HG03521 (cell line): Measurements from ENCODE around the gene MS4A6E.
"Not testable (repeated sequence)": the region's sequence is repeated elsewhere in the genome, so short reads cannot be mapped to it uniquely, and the experiment has no call there.

Experiments
- ATAC-seq: cut with Tn5 transposase; IDR thresholded peaks from one replicate; pipeline ENCODE4 v1.9.1; 2021; ENCODE audit warnings: mild to moderate bottlenecking, moderate library complexity; ENCODE audit not compliant: unreplicated experiment

Gene MS4A6E

DNA sequence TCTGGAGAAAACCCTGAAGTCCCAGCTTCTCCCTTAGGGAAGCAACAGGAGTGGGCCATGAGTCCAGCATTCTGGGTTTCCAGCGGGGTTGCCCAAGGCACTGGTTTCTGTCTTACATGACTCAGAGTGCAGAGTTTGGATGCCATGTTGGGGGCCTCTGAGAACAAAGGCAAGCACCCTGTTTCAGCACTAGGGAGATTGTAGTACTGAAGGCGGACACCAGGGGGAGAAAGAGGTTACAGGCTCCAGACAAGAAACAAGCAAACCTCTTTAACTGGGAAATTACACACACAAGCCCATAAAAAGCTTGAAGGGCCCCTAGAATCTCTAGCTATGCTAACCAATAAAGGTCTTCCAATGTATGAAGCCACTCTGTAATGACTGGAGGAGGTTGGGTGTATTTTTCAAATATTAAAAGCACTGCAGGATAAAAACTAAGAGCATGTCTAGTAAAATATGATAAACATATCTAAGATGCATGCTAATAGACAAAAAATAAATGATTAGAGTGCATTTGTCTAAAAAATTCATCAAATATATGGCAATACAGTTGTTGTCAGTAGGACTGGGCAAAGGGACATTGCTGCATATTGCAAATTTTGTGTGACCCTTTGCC is 7.1 kb downstream of the MS4A6E start:
- no peak for ATAC-seq

DNA sequence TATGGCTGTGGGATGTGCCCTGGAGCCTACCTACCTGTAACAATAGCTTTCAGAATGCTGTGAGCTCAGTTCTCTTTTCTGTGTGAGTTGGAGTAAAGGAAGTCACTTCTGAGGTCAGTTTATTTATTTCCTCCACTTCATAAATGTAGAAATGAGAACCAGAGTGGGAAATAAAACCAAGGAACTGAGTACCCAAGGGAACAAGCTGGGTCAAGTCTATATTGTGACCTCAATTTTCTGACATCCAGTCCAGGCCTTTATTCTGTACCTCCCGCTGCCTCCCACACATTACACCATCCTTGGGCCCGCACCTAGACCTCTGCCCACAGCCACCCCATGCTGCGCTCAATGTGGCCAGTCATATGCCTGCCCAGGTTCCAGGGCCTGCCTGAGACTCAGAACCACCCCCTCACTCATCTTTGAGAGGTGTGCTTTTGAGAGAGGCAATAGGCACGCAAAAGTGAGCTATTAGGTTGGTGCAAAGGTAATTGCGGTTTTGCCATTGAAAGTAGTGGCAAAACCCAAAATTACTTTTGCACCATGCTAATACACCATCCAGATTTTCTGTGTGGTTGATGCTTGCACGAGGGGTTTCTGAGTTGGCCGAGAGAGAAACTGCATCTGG is 9.8 kb downstream of the MS4A6E start:
- ATAC-seq, result no peak

DNA sequence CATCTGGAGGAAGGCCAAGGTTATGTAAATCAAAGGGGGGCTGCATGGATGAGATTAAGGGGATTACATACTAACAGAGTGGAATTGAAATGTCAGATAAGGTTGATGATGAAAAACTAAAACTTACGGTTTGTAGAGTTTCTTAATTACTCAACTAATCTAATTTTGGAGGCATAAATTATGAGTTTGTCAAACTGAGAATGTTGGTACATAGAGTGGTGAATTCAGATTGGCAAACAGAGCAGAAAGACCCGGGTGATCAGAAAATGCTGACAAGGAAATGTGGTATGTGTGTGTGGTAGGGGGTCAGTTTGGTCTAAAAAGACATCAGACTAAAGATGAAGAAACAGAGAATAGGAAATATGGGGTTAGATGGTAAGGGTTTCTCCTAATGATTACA is 11.0 kb downstream of the MS4A6E start:
- ATAC-seq, result no peak

DNA sequence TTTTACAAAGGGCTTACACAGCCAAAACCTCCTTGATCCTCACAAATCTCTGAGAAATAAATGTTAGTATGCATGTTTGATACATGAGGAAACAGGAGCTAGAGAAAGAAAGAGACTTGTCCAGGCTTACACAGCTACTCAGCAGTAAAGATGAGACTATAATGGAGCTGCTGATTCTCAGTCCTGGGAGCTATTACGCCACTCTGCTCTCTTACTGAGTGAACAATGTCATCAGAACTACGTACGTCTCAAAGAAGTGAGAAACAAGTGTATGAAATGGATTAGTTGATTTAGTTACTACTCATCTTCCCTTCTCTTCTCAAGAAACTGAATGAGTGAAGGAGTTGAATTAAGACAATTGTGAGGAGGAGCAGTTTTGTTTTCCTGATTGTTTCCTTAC is 12.3 kb downstream of the MS4A6E start:
- no peak for ATAC-seq

DNA sequence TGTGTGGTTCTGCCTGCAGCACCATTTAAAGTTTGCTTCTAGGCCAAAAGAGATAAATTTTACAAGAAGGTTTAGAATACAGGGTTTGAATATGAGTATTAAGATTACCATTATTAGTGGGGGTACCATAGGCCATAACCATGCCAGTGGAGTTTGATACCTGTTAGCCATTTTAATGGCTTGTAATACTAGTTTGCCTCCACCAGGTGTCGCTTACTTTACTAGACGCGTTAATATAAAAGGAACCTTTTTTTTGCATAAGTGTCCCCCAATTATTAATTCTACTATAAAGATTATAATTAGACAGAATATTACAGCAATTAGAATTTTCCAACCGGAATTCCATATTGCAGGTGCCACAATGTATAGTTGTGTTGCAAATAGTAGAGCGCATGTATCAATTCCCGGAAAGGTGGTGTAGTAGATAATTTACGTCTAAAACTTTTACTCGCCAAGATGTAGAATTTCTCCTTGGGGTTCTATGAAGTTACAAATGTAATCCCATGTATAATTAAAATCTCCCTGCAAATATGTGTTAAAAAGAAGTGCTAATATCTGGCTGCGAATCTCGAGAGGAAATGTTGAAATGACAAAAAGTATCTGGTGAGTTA is 16.1 kb downstream of the MS4A6E start:
- no peak for ATAC-seq

DNA sequence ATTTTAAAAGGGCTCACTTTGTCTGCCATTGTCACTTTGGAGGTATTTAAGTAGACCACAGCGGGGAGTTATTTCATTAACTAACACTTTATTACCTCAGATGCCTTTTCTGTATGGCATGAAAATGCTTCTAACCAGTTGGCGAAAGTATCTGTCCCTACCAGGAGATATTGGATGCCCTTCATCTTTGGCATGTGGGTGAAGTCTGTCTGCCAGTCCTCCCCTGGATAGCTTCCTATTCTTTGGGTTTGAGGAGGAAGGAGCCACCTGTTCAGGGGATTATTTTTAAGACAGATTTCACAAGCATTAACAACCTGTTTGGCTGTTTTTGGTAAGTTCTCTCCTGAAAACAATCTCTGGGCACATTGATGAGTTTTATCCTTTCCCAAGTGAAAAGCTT is 17.1 kb downstream of the MS4A6E start:
- no peak for ATAC-seq

DNA sequence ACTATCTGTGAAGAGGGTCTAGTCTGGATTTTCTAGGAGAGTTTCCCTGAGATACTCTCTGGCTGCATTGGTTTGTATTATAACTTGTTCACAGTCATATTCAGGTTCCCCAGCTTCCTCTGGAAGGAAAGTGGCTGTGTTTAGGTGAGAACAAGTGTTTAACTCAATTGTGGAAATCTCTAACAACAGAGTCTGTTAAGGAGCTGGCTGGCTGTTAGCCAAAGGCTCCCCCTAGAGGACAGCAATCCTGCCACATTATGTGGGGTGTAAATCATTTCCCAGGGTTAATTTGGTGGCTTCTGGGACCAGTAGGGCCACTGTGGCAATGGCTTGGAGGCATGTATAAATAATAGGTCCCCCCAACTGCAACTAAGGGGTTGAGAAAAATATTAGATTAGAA is 18.4 kb downstream of the MS4A6E start:
- no peak for ATAC-seq

DNA sequence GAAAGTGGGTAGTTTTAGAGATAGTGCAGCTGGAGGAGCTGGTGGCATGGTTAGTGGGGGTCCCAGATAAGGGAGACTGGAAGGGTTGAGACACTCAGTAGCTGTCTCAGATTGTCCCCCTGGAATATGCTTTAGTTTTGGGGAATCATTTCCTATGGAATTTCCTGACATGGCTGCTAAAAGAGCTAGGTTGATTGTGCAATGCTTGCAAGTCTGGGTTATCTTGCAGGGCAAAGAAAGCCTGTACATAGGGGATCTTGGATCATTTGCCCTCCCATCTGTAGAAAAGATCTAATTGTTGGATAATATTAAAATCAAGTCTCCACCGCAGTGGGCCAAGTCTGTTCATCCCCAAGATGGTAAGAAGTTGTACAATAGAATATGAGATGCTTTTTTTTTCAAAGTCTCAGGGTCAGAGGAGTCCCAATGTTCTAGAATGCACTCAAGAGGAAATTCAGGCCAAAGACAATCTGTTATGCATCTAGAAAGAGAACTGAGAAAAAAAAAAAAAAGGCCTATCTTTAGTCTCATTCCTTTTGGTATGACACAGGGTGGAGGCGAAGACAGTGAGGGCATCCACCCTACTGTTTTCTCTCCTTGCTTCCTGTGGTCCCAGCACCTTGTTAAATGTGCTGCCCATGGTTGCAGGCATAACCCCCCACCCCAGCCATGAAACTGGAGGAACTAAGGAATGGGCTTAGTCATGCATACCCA is 20.2 kb downstream of the MS4A6E start:
- ATAC-seq, result no peak

DNA sequence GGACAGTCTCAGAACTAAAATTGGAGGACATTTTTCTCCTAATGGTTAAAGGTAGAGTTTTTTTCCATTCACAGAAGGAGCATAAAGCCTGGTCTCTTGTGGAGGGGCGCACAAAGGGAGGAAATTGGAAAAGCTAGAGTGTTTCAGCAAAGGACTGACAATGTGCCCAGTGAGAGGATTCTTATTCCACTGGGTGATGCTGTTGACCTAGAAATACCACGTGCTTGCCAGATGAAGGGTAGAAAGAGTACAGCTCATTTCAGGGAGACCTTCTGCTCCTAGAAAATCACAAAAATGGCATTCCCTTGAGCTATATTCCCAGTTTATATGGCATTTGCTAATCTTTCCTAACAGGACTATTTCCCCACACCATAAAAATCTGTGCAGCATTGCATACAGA is 21.1 kb downstream of the MS4A6E start:
- ATAC-seq, result no peak

DNA sequence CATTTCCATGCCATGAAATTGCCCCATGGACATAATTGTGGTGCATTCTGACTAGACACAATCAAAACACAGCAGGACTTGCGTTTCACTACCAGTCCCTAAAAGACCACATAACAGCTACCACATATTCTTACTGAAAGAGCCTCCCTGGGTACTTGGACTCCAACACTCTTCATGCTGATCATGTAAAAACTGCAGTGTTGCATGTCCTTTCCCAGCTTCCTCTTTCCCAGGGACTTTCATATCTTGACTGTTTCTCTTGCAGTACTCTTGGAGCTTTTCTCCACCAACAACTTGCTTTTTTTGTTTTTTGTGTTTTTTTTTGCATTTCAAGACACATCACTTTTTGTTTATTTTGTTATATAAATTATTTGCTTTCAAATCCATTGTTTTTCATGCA is 22.9 kb downstream of the MS4A6E start:
- no peak for ATAC-seq

DNA sequence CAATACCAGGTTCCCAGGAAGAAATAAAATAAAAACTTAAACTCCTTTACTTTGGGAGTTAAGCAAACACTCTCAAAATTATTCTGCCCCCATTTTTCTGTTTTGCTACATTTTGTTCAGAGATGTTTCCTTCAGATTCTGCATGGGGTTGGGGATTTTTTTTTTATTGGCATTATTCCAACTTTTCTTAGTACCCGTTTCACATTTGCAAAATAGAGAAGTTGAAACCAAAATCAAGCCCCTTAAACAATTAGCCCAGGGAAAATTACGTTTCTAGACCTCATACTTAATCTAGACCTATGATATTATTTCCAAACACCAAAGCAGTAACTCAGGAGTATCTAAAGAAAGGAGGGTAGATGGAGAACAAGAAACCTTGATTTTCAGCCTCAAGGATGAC is 30.7 kb downstream of the MS4A6E start:
- no peak for ATAC-seq

DNA sequence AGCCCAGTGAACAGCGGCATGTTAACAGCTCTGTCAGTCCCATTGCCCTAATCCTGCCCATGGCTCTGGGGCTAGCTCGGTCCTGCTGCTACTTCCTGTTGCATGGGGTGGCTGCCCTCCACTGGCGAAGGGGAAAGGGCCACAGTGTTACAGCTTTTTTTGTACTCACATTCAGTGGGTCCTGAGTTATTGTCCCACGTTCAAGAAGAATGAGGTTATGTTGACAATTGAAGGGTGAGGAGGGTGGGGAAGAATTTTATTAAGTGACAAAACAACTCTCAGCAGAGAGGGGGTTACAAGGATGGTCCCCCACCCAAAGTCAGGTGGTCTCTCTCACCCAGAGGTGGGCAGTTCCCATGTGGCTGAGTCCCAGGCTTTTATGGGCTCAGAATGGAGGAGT is 33.6 kb downstream of the MS4A6E start:
- no peak for ATAC-seq

DNA sequence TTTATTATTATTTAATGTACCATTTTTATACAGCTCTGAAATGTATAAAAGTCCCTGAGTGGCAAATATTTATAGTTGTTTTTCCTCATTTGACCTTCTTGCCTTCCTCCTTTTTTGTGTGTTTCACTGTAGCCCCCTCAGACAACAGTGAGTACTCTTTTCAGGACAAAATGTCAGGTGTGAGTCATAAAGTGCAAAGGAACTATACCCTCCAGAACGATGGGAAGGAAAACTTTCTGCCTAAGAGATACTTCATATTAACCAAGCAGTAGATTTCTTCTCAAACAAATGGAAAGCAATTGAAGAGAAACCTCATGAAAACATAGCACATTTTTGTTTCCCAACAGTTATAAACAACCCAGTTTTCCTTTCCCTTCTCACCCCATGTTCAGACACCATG is 35.2 kb downstream of the MS4A6E start:
- no peak for ATAC-seq

DNA sequence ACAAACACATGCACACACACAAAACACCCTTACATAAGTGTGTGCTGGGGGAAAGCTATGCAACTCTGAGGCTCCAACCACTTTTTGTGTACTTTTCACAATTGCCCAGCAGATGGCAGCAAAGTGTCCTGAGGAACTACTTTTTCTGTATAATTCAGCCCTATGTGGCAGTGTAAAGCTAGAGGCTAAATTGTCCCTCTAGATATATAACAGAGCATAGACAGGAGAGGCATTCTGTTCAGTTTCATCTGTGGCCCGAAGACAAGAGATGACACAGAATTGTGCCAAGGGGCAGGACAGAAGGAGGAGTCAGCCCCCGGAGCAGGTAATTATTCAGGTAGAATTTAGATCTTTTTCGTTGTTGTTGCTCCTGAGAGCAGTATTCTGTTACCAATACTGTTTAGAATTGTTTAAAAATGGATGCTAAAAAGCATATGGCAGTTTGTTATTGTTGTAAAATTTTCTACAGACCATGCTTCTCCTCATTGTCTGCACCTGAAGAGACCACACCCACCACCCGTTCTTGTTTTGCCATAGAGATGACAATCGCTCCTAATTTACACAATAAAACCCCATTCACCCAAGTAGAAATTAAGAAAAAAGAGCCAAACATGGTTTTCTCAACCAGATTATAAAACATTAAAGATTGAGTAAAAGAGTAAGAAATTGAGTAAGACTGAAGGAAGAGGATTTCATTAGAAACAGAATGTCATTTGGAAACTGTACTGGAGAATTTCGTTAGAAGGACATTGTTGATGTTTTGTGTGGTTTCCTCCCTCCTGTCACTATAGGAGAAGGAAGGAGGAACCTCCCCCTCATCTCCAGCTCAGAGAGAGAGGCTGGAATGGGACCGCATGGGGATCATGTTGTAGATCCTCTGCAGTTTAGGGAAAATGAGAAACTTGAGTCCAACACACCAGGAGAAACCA is 36.8 kb downstream of the MS4A6E start:
- no peak for ATAC-seq

DNA sequence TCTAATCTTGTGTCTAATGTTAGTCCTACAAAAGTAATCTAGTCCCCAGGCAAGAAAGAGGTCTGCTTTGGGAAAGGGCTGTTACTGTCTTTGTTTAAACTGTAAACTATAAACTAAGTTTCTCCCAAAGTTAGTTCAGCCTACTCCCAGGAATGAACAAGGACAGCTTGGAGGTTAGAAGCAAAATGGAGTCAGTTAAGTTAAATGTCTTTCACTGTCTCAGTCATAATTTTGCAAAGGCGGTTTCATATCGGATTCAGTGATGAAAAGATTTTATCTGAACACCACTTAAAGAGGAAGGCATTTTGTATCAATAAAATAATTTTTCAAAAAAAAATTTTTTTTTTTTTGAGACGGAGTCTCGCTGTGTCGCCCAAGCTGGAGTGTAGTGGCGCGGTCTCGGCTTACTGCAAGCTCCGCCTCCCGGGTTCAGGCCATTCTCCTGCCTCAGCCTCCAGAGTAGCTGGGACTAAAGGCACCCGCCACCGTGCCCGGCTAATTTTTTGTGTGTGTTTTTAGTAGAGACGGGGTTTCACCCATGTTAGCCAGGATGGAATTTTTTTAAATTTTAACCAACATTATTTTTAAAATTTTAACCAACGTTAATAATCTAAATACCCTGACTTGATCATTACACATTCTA is 39.3 kb downstream of the MS4A6E start:
- ATAC-seq, result not testable (repeated sequence)

DNA sequence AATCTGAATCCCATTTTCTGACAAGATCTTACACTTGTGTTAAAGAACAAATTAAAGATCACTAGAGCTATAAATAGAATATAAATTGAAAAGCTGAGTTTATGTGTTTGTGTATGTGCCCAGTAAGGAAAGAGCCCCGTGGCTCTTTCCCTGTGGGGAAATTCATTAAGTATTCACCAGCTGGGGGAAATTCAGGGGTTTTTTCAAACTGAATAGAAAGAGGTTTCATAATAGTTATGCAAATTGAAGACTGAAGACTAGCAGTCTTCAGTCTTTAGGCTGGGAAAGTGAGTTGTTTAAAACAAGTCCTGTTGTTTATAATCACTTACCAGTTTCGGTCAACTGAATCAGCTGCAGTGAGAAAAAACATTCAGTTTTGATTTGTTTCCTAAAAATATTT is 40.0 kb downstream of the MS4A6E start:
- peak; percentile 75 for ATAC-seq

DNA sequence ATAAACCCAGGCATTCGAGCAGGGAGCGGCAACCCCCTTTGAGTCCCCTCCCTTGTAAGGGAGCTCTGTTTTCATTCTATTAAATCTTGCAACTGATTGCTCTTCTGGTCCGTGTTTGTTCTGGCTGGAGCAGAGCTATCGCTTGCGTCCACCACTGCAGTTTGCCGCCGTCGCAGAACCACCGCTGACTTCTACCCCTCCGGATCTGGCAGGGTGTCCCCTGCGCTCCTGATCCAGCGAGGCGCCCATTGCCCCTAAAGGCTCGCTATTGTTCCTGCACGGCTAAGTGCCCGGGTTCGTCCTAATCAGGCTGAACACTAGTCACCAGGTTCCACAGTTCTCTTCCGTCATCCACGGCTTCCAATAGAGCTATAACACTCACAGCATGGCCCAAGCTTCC is 40.8 kb downstream of the MS4A6E start:
- no peak for ATAC-seq

DNA sequence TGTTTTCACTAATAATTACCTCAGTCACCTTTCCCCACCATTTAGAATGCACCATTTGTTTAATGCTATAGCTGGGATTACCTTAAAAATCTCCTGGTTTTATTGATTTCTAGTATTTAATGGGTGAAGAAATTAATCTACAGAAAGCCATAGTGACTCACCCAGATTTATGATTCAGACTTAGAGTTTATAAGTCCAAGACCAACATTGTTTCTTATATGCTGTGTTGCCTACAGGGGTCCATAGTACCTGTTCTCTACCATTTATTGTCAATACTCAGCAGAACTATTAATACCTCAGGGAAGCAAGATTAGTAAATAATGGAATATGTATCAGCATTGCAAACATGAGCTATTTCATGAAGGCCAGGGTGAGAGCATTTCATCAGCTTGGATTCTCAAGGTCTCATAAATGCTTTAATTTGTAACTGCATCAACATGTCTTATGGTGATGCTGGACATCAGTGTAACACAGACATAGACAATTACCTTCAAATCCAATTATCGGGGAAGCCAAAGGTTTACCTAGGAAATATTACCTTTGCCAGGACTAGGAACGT is 43.3 kb downstream of the MS4A6E start:
- no peak for ATAC-seq

DNA sequence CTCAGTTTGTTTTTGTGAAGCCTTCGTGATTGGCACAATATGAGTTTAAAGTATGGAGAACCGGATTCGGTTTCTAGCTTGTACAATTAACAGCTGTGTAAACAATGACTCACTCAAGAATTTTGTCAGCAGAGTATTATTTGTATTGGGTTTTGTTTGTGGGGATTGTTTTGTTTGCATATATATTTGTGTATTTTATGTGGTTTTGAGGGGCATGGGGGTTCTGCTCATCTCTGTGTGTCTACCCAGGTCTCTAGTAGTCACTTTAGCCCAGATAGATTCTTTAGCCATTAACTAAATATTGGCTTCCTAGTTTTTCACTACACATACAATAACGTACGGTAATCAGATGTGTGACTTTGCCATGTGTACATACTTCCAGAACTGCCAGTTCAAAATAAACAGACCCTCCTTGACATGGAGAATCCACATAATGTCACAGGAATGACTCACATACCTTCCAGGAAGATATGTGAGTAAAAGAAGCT is 43.8 kb downstream of the MS4A6E start:
- no peak for ATAC-seq

DNA sequence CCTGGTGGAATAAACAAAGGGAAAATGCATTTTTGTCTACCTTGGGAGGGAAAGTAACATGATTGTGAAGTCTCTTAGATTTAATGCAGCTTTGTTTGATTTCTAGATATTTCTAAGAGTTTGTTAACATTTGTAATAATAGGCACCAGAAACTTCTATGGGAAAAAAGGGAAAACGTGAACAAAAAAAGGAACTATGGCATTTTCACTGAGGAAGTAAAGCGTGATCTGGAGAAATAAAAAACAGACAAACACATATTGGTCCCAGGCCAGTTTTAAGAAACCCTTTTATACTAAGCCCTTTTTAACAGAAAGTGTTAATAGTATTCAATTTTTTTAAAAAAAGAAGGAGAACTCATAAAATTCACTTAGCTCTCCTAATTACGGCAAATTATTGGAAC is 44.3 kb downstream of the MS4A6E start:
- no peak for ATAC-seq
